ENCODE results near the gene FLT1. TPM values are rescaled to one million over a fixed set of nuclear protein-coding genes. Genes with fewer than 3 reads are reported as not detected.

The FLT1 gene
- total RNA-seq, 1 experiment from 2014 or later = 0.25 TPM

DNA sequence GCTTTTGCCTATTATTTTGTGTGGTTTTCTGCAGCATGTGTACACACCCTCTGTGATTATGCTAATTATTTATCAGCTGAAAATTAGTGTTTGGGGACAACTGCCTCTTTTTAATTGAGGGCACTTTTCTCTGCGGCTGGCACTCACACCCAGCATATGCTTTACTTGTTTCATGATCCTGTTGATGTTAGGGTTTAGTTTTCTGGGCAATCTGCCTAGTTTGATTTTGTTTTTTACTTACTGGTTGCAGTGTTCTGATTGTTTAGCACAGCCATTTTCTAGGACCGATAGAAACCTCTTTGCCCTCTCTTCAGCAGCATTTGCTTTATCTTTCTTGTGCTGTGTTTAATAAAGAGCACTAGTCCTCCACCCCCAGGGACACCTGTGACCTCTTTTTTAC lies 195.0 kb downstream of the FLT1 start:
- no peaks in the 10 kb centered on the region for H3K36me3 ChIP-seq (ENCODE audit: control insufficient read depth in 1 of 2, insufficient read depth in 2 of 2, low read length in 2 of 2)
- no peak overlapping the region for H2AFZ ChIP-seq (ENCODE audit: low read depth, low read length, poor library complexity, severe bottlenecking)
- no peak for ATAC-seq
- ChIA-PET POLR2A (no interaction called here), CTCF (no interaction called here), RAD21 (ENCODE audit: low non-redundant PET in 1 of 2, low total read pairs in 2 of 2, uncharacterized antibody in 2 of 2, unreplicated experiment in 2 of 2) (no interaction called here)
- H3K4me1 ChIP-seq (ENCODE audit: control insufficient read depth in 1 of 2, insufficient read depth in 2 of 2, low read length in 2 of 2) = no peaks in the 10 kb centered on the region
- TF ChIP-seq REST (IDR thresholded peaks at IDR 0.05; ENCODE audit: low read depth) (no peak), CEBPB (IDR thresholded peaks at IDR 0.05; ENCODE audit: low read depth) (no peak), ZNF274 (IDR thresholded peaks at IDR 0.05; ENCODE audit: low read depth, low read length) (no peak), SRF (IDR thresholded peaks at IDR 0.05; ENCODE audit: low read depth) (no peak), RAD21 (IDR thresholded peaks at IDR 0.05; ENCODE audit: low read depth) (no peak), EZH2 (IDR thresholded peaks at IDR 0.05) (no peak), FOSL1 (IDR thresholded peaks at IDR 0.05; ENCODE audit: low read depth) (no peak)
- no peaks in the 10 kb centered on the region for H3K9me2 ChIP-seq (ENCODE audit: insufficient read depth)
- no peak overlapping the region for H3K4me3 ChIP-seq (replicated peaks in 1 of 2; ENCODE audit: low read depth in 1 of 2, low read length in 2 of 2)
- no peaks in the 10 kb centered on the region for H3K9me3 ChIP-seq (ENCODE audit: control insufficient read depth in 1 of 2, insufficient read depth in 1 of 2, low read depth in 1 of 2, low read length in 2 of 2)
- no peak overlapping the region for H3K9ac ChIP-seq (ENCODE audit: low read length)
- no peaks in the 10 kb centered on the region for H3K27me3 ChIP-seq (ENCODE audit: insufficient read depth, low read length)
- intact Hi-C loops (cut with micrococcal nuclease) = no loop called here
- no peaks in the 10 kb centered on the region for H3K79me2 ChIP-seq (ENCODE audit: insufficient read depth, low read length)
- DNase-seq (ENCODE audit: low read depth, low spot score) = no peak
- BruUV-seq (replicated peaks) = no TSS peak
- no peaks in the 10 kb centered on the region for H4K20me1 ChIP-seq (ENCODE audit: insufficient read depth)
- no peak overlapping the region for H3K27ac ChIP-seq (ENCODE audit: low read depth, low read length)
- H3K4me2 ChIP-seq (ENCODE audit: low read length) = no peak overlapping the region

GRCh38 chr13:28297341-28297740 lies 197.6 kb downstream of the FLT1 start:
- no peak for DNase-seq (ENCODE audit: low read depth, low spot score)
- no peak overlapping the region for H3K4me2 ChIP-seq (ENCODE audit: low read length)
- ATAC-seq = no peak
- no peaks in the 10 kb centered on the region for H3K4me1 ChIP-seq (ENCODE audit: control insufficient read depth in 1 of 2, insufficient read depth in 2 of 2, low read length in 2 of 2)
- no peaks in the 10 kb centered on the region for H3K9me2 ChIP-seq (ENCODE audit: insufficient read depth)
- H3K79me2 ChIP-seq (ENCODE audit: insufficient read depth, low read length) = no peaks in the 10 kb centered on the region
- no peak for TF ChIP-seq TCF7L2 (IDR thresholded peaks at IDR 0.05; ENCODE audit: borderline replicate concordance, extremely low read depth, insufficient read depth, insufficient read length)
- TF ChIP-seq POLR2AphosphoS5 (IDR thresholded peaks at IDR 0.05; ENCODE audit: low read depth, low read length) = no peak
- no peak for TF ChIP-seq REST (IDR thresholded peaks at IDR 0.05; ENCODE audit: low read depth)
- RAD21 ChIA-PET (ENCODE audit: low non-redundant PET in 1 of 2, low total read pairs in 2 of 2, uncharacterized antibody in 2 of 2, unreplicated experiment in 2 of 2) = no interaction called here
- H3K9me3 ChIP-seq (ENCODE audit: control insufficient read depth in 1 of 2, insufficient read depth in 1 of 2, low read depth in 1 of 2, low read length in 2 of 2) = no peaks in the 10 kb centered on the region
- H2AFZ ChIP-seq (ENCODE audit: low read depth, low read length, poor library complexity, severe bottlenecking) = no peak overlapping the region
- H3K27me3 ChIP-seq (ENCODE audit: insufficient read depth, low read length) = no peaks in the 10 kb centered on the region
- POLR2A ChIA-PET = no interaction called here
- H3K27ac ChIP-seq (ENCODE audit: low read depth, low read length) = no peak overlapping the region
- BruUV-seq (replicated peaks) = no TSS peak
- no peaks in the 10 kb centered on the region for H4K20me1 ChIP-seq (ENCODE audit: insufficient read depth)
- no peak overlapping the region for H3K9ac ChIP-seq (ENCODE audit: low read length)
- no peak overlapping the region for H3K4me3 ChIP-seq (replicated peaks in 1 of 2; ENCODE audit: low read depth in 1 of 2, low read length in 2 of 2)
- peaks cover 2% of the 10 kb centered on the region in 2 experiments; a peak in 1 of 4 replicates for H3K36me3 ChIP-seq (ENCODE audit: control insufficient read depth in 1 of 2, insufficient read depth in 2 of 2, low read length in 2 of 2)
- CTCF ChIA-PET = no interaction called here
- intact Hi-C loops (cut with micrococcal nuclease) = no loop called here
